ENCODE results near the gene GDPD5.

GDPD5 gene

DNA sequence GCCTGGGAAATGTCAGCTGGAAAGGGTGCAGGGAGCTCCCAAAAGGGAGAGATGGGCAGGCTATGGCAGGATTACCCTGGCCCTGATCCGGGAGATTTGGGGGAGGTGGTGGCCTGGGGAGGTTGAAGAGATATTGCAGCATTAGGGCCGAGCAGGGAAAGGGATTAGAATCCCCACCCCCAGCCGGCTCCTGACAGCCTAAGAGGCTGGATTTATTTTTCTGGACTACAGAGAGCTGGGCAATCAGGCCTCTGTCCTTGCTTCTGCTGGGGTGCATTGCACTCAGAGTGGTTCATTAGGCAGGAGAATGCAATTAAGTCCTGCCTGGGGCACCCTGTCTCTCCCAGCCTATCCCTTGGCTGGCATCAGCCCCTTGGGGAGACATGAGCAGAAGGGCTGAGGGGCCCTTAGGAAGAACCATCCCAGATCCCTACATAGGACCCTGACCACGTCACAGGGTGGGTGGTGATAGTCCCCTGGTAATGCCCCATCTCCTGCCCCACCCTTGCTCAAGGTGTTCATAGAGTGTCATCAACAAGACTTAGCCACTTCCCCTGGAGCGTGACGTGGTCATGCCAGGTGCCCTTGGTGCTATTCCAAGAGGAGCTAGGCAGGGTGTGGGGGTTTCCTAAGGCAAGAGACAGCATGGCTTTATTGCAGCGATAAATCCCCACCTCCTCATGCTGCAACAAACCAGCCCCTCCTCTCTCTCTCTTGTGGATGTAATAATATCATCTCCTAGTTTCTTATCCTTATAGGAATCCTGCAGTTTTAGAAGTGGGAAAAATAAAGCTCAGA, 54.4 kb downstream of the GDPD5 start:
- DNase-seq (ENCODE audit: low spot score) = no peak

DNA sequence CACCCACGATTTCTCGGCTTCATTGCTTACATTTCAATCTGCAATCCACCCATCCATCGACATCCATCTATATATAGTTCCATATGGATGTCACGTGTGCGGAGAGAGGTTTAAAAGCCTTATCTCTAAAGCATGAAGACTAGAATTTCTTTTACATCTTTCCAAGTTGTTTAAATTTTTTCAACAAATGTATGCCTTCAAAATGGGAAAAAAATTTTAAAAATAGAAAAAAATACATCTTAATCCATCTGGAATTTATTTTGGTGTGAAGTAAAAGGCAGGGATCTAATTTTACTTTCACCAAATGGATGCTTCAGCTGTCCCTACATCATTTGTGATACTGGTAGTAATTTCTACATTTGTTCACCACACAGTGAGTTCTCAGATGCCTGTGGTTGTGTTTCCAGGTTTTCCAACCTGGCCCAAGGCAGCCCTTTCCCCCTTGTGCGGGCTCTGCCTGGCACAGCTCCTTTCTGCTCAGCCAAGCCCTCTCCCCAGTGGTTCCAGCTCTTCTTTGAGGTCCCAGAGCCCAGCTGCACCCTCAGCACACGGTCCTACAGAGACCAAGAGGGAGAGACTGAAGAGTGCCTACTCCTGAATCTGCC, 55.2 kb downstream of the GDPD5 start:
- no peak for DNase-seq (ENCODE audit: low spot score)

DNA sequence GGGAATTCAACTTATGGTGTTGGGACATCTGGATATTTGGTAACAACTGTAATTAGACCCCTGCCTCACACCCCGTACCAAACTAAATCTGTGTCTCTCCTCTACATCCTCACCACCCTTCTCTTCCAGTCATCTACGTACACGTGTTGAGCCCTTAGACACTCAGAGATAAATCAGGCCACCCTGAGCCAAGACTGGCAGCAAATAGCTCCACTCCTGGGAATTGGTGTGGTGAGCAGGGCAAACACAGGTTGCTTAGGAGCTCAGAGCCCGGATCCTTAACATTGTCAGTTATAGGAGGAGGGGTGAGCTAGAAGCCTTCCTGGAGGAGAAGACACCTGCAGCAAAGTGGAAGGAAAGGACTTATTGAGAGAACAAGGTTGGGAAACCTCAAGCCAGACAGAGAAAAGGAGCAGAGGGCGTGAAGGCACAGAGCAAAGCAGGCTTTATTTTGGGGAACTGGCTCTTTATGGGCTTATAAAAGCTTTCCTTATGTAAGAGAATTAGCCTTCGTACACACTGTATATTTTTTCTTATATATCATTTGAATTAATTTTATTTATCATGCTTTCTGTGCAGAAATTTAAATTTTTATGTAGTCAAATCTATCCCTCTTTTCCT, 55.8 kb downstream of the GDPD5 start:
- DNase-seq (ENCODE audit: low spot score) = no peak

DNA sequence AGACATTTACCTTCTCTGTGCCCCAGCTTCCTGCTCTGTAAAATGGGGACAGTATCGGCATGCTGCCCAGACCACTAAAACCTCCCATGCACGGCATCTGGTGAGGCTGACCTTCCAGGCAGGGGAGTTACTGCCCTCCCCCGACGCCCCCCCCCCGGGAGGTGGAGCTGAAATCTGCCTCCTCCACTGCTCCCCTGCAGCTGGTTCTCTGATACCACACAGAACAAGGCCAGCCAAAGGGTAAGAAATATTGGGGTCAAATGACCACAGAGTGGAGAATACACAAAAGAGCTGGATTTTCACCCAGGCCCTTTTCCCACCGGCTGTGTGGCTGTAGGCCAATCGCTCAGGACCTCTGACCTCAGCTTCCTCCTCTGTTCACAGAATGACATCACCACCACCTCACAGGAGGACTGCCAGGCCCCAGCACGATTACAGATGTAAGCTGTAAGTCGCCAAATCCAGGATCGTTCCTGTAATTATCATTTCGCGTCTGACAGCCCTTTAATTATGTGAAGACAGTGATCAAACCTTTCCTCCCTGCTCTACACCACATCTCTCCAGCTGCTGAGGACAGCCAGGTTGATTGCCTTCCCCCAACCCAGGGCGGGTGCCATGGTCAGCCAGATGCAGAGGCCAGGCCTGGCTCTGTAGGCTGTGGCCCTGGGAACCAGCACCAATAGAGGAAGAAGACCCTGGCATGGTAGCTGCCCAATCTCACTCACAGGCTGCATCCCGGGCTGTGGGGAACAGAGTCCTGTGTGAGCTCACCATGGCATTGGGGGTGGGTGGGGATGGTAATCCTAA, 57.0 kb downstream of the GDPD5 start:
- no peak for DNase-seq (ENCODE audit: low spot score)

DNA sequence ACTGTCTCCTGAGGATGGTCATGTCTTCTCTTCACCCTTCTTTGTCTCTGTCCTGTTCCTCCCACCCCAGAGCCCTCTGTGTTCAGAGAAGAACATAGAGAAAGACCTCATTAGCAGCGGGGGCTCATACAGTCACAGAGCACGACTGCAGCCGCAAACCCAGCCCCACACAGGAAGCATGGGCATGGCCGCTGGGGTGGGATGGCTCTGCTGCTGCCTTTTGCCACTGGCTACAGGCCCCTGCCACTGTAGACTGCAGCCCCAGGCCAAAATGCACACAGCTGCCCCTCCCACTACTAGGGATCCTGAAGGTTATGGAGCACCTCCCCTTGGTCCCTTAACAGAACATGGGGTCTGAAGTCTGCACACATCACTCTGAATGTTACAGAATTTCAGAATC, 57.9 kb downstream of the GDPD5 start:
- no peak for DNase-seq (ENCODE audit: low spot score)

DNA sequence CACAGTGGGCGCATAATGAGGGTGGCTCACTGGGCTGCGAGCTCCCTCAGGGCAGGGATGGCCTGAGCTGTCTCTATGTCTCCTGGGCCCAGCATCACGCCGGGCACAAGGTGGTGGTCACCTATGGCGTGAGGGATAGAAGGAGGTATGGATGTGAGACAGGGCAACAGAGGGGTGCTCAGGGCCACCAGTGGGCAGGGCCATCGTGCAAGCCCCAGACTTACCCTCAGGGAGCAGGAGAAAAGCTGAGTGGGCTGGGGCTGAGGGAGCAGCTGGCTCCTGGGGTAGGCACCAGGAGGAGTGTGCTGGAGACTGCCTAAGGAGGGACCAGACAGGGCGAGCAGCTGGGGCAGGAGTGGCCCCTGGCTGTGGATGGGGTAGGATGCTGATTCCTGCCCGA, 58.4 kb downstream of the GDPD5 start:
- no peak for DNase-seq (ENCODE audit: low spot score)

DNA sequence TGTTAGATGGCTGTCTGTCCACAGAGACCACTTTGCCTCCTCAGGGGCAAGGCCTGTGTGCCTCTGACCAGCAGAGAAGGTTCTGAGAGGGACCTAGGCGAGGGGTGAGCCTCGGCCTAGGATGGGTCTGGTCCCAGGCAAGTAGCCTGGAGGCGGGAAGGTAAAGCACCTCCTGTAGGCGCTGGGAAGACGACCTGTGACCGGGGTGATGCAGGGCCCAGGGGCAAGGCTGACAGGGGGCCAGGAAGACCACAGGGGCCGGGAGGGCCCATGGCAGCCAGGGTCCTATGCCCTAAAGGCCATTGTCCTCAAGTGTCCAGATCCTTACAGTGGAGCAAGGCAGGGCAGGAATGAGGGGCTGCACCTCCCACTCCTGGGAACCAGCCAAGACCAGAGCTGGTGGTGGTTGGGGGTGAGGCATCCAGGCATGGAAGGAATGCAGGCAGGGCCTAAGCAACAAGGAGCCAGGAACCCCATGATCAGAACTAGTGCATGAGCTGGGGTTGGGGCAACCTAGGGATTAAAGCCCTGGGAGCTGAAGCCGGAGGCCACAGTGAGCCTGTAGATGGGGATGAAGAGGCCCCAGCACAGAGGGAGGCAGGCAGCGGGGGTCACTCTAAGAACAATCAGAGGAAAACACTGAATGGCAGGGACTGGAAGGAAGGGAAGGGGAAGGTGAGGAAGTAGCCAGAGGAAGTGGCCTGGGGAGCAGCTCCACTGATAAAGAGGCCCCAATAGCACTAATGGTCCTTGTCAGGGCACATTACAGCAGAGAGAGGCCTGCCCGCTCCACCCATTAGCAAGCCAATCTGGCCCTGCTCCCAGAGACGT, 59.8 kb downstream of the GDPD5 start:
- no peak for DNase-seq (ENCODE audit: low spot score)

DNA sequence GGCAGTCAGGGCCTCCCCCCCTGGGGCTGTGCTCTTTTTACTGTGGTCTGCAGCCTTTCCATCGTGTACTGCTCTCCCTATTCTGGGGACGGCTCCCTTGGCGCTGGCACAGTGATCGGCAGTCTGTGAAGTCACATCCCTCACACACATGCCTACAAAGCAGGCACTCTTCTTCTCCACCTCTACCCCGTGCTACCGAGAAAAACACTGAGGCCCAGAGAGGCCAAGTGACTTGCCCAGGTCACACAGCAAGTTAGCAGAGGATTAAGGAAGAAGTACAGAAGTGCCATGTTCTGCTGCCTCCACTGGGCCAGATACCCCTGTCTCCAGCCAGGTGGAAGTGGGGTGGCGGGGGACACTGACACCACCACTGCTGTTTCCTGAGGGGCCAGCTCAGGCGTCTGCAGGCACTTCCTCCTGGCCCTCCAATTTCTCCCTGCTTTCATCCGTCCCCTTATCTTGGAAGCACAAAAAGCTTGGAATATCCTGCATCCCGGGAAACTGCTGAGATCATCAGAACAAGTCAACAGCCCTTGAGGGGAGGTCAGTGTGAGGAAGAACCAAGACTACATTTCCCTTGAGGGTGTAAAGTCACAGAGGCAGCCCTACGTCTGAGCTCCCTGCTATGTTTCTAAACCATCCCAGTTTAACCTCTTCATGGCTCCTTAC, 62.5 kb downstream of the GDPD5 start:
- no peak for DNase-seq (ENCODE audit: low spot score)

DNA sequence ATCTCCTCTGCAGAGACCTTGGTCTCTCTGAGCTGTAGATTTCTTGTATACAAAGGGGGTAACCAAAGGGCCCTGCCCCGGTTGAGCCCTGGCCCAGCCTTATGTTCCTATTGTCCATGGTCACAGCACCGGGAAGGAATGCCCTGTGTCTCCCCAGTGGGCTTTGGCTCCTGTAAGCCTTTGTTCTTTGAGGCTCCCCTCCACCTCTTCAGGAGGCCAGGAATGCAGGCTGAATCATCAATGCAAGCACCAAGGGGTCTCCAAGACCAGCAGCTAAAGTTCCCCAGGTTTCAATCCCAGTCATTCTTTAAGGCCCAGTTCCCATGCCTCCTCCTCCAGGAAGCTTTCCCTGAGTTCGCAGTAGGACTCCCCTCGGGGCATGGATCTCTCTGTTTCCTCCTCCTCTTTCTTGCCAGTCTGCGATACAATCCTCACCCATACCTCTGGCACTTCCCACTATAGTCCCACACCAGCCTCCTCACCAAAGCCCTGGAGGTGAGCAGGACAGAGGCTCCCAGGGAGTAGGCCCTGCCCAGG, 63.6 kb downstream of the GDPD5 start:
- DNase-seq (ENCODE audit: low spot score) = no peak

DNA sequence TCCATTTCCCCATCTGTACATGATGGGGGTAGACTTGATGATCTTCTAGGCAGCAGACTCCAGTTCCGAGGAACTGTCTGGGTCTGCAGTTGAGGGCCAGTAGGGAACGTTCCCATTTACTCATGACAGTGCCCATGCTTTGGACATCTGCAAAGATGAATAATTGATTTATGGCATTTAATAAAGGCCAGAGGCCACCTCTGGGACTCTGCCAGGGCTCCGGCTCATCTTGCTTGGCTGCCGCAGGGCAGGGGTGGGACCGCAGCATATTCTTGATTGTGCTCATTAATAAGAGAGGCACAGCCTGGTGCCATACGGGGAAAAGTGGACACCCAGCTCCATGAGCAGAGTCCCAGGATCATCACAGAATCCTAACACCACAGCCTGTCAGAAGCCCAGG, 64.6 kb downstream of the GDPD5 start:
- no peak for DNase-seq (ENCODE audit: low spot score)

DNA sequence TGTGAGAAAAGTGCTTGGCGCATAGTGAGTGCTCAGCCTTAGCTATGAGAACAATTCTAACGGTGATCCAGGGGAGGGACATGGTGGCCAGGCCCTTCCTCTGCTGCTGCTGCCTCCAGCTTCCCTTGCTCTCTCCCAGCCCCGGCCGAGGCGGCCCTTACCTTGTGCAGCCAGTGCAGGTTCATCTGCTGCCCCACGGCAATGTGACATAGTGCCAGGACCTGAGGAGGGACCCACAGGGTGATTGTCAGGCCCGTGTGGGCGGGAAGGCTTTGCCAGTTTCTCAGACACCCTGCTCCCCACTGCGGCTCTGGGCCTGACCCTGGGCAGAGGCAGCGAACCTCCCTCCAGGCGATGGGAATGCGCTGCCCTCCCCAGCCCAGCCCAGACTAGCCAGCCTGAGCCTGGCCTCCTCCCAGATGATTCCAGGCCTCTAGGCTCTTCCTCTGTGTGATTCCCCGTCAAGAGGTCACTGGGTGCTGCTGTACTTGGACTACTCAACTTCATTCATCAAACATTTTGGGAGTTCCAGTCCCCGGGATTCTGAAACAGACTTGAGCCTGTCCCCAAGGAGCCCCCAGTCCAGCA, 69.1 kb downstream of the GDPD5 start:
- no peak for DNase-seq (ENCODE audit: low spot score)

DNA sequence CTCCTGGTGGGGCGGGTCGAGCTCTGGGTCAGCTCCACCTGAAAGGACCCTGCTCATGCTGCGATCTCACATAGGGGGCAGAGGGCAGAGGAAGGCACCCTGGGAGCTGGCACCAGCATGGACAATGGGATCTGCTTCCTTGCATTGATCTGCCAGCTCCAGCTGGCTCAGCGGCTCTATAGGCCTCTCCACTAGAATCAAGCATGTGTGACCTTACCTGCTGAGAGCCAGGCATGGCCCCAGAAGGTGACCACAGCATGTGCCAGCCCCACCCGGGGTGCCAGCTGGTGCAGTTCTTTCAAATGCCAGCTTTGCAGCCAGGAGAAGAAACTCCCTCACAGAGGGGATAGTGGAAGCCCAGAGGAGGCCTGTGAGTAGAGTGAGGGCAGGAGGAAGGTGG, 70.8 kb downstream of the GDPD5 start:
- DNase-seq (ENCODE audit: low spot score) = no peak

DNA sequence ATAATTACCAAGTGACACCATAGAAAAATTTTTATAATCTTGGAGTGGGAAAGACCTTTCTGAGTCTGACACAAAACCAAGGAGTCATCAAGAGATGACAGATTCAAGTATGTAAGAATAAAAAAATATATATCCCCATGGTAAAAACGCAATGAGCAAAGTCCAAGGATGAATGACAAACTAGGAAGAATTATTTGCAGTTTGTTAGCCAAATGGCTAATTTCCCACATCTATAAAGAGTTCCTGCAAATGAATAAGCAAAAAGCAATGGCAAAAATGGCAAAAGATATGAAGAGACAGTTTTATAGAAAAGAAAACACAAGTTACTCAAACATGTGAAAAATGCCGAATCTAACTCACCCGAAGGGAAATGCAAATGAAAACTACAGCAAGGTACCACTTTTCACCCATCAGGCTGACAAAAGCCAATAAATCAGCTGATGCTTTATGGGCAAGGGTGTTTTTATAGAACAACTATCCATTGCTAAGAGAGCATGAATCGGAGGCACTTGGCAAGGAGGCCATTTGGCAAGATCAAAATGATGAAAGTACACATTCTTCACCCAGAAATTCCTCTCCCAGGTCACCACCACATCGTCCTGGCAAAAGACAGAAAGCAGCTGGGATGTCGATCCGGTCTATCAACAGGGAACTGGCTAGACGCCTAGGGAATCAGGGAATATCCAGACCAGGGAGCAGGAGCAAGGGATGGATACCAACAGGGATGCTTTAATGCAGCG, 71.7 kb downstream of the GDPD5 start:
- no peak for DNase-seq (ENCODE audit: low spot score)

DNA sequence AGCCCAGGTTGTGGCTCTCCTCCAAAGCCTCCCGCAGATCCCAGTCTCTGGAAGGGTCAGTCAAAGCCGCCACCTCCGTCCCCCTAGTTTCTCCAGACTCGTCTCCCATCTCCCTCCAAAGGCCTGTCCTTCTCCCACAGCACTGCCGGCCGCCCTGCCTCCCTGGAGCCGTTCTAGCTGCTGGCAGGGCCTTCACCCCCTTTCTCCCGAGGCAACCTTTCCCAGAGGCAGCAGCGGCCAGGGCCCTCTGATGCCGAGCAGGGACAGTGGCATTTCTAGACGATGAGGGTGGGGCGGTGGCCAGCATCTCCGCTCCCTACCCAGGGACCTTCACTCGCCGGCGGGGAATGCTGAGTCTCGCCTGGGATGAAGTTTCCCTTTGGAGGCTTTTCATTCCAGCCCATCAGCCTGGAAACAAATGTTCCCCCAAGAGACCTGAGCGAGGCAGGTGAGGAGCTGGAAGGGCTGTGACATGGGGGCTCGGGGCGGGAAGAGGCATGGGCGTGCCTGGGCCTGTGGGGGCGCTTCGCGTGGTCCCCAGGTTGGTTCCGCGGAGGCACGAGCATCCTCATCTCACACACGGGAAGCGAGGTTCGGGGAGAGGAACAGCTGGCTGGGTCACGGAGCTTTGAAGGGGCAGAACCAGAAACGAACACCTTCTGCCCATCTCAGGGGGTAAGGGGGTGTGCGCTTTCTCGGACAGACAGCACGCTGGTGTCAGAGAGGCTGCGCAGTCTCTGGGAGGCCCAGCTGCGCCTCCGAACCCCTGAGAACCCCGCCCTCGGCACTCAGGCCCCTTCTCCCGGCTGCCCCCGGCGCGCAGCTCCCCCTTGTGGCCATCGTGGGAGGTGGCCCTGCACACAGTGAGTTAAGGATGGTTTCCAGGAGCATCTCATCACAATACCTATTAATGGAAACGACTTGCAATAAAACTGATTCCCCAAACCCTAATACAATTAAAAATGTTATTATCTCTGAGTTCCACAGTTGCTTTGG, 74.6 kb downstream of the GDPD5 start:
- no peak for DNase-seq (ENCODE audit: low spot score)

DNA sequence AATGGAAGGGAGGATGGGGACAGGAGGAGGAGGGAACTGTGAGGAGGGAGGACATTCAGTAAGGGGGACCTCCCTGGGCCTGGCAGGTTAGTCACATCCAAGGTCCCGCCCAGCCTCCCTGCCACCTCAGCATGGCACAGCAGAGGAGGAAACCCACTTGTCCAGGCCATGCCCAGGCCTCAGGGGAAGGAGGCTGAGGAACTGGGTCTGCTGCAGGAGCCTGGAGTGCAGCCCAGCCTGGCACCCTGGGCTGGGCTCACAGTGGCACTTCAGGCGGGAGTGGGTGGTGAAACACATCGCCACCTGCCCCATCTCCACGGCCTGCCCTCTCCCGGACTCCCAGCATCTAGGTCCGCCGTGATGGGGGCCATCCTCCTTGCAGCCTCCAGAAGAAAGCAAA, 75.5 kb downstream of the GDPD5 start:
- DNase-seq (ENCODE audit: low spot score) = no peak

DNA sequence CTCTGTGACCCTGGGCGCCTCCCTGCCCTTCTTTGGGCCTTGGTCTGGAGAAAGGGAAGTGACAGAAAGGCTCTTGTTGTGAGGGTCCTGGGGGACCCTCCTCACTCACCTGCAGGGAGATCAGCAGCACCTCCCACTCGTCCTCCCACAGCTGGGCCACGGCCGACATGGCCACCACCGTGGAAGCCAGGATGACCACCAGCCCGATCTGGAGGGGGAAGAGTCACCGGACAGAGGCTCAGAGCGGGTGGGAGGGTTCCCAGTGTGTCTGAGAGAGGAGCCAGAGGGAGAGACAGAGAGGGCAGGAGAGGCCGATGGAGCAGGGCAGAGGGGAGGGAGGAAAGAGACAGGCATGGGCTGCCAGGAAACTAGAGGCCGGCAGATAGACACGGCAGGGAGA, 76.0 kb downstream of the GDPD5 start:
- DNase-seq (ENCODE audit: low spot score) = no peak

DNA sequence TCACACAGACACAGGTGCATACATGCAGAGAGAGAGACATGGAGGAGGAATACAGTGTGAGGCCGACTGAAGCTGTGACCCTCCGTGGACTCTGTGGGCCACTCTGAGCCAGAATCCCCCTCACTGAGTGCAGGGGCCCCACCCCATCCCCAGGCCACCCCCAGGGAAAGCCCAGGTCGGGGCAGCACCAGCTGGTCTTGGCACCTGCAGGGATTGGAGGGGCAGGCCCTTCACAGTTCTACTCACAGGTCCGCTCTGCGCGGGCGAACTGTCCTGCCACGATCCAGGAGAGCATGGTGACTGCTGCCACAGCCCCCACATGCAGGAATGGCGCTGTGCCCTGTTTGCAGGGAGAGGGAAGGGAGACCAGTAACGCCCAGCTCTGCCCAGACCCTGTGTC, 76.5 kb downstream of the GDPD5 start:
- no peak for DNase-seq (ENCODE audit: low spot score)

DNA sequence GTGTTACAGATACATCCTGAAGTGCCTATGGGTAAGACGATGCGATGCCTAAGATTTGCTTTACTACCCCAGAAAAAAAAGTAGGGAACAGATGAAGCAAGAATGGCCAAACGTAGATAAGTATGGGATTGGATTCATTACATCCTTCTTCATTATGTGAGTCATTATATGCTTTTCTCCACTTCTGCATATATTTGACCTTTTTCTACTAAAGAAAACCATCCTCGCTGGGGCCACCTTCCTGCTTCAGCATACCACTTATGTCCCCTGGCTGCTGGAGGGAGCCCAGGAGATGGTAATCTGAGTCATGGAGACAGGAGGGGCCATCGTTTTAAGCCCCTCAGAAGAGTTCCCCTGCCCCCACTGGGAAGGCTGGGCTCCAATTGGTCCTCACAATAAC, 78.3 kb downstream of the GDPD5 start:
- no peak for DNase-seq (ENCODE audit: low spot score)

All from RKO (cell line).